DND-41 (cell line): ENCODE results near the gene KRTAP10-8.
"Not testable (repeated sequence)": the region's sequence is repeated elsewhere in the genome, so short reads cannot be mapped to it uniquely, and the experiment has no call there.

Experiments
- ATAC-seq: fragments of 200-7000 bp; cut with Tn5 transposase; 3 replicates; pipeline ENCODE4 v1.9.1; 2021; ENCODE audit warnings: low read depth; ENCODE audit not compliant: insufficient read depth
- DNase-seq: peaks from one replicate; pipeline ENCODE4 v3.0.0-alpha.2; 2020
- H2AFZ ChIP-seq: 2 replicates; pipeline ENCODE4 v1.6.0; 2012; ENCODE audit warnings: low read depth, low read length
- H3K27ac ChIP-seq: 2 replicates; pipeline ENCODE4 v1.5.1; 2012; ENCODE audit warnings: low read length, inconsistent platforms
- H3K27me3 ChIP-seq: fragments of 200-600 bp; sonication (generic); 2 replicates; pipeline ENCODE4 v1.6.0; 2012; ENCODE audit warnings: low read length, mild to moderate bottlenecking, inconsistent platforms; ENCODE audit not compliant: insufficient read depth, poor library complexity
- H3K36me3 ChIP-seq: 2 replicates; pipeline ENCODE4 v1.5.1; 2012; ENCODE audit warnings: low read length, inconsistent platforms; ENCODE audit not compliant: insufficient read depth
- H3K4me1 ChIP-seq: 2 replicates; pipeline ENCODE4 v1.5.1; 2012; ENCODE audit warnings: mild to moderate bottlenecking, low read length; ENCODE audit not compliant: insufficient read depth
- H3K4me2 ChIP-seq: 2 replicates; pipeline ENCODE4 v1.6.0; 2012; ENCODE audit warnings: mild to moderate bottlenecking, moderate library complexity, low read length, inconsistent platforms; ENCODE audit not compliant: insufficient read depth
- H3K4me3 ChIP-seq, 2 experiments: fragments of 200-600 bp in 1 of 2; shearing (Covaris generic) in 1 of 2; 2 replicates each; pipeline ENCODE4 v1.5.1; 2012 to 2016; ENCODE audit warnings: inconsistent platforms in 2 of 2, low read length in 2 of 2, mild to moderate bottlenecking in 2 of 2, low read depth in 1 of 2, moderate library complexity in 1 of 2
- H3K79me2 ChIP-seq: 2 replicates; pipeline ENCODE4 v1.6.0; 2012; ENCODE audit warnings: low read length, inconsistent platforms; ENCODE audit not compliant: insufficient read depth
- H3K9ac ChIP-seq: 2 replicates; pipeline ENCODE4 v1.6.0; 2012; ENCODE audit warnings: low read depth, mild to moderate bottlenecking, inconsistent platforms, low read length, moderate library complexity
- H3K9me3 ChIP-seq: 2 replicates; pipeline ENCODE4 v1.5.1; 2012; ENCODE audit warnings: low read length, moderate library complexity, mild to moderate bottlenecking, inconsistent platforms; ENCODE audit not compliant: insufficient read depth, severe bottlenecking
- H4K20me1 ChIP-seq: 2 replicates; pipeline ENCODE4 v1.6.0; 2012; ENCODE audit warnings: low read length; ENCODE audit not compliant: insufficient read depth
- CTCF ChIP-seq: IDR thresholded peaks from 2 replicates; pipeline ENCODE4 v1.5.1; 2012; ENCODE audit warnings: borderline replicate concordance, low read length, moderate library complexity, mild to moderate bottlenecking; ENCODE audit not compliant: poor library complexity, severe bottlenecking; ENCODE audit errors: extremely low read depth
- EZH2 ChIP-seq: IDR thresholded peaks from 3 replicates; pipeline ENCODE4 v1.6.1; 2012; ENCODE audit warnings: borderline replicate concordance, low read depth, mild to moderate bottlenecking, moderate library complexity, low read length, inconsistent platforms; ENCODE audit not compliant: severe bottlenecking

Gene KRTAP10-8

GRCh38 chr21:44571844-44572782 is 39.8 kb upstream of the KRTAP10-8 start:
- TF ChIP-seq EZH2 (no peak), CTCF (no peak)
- no peak for ATAC-seq
- no peak overlapping the region for H3K9ac ChIP-seq

DNA sequence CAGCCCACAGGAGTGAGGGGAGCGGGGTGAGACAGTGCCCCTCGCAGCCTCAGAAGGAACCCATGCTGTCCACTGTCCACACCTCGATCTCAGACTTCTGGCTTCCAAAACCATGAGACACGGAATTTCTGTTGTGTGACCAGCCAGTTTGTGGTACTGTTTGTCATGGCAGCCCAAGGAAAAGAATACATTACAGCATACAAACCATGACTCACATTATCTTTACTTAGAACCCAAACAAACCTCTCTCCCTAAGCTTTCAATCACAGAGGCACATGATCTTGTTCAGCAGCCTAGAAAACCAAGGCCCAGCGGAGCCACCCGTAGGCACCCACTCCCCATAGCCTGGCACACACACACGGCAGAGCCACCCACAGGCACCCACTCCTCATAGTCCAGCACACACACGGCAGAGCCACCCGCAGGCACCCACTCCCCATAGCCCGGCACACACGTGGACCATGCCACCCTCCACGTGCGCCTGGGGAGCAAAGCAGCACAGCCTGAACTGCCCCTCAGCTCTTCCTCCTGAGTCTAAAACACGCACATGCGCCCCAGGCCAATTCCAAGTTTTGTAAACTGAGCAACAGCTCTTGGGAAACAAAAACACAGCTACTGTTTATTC is 38.8 kb upstream of the KRTAP10-8 start:
- H3K4me2 ChIP-seq = no peak overlapping the region
- TF ChIP-seq CTCF (no peak), EZH2 (no peak)

More at GRCh38 chr21:44571844-44572782, 39.8 kb upstream of the KRTAP10-8 start:
- no peak overlapping the region for H3K27ac ChIP-seq
- no peak overlapping the region for H3K4me2 ChIP-seq
- H3K4me3 ChIP-seq = no peak overlapping the region
- no peaks in the 10 kb centered on the region for H3K4me1 ChIP-seq
- H3K27me3 ChIP-seq = no peaks in the 10 kb centered on the region
- no peak overlapping the region for H2AFZ ChIP-seq
- no peaks in the 10 kb centered on the region for H4K20me1 ChIP-seq
- H3K36me3 ChIP-seq = no peaks in the 10 kb centered on the region
- no peaks in the 10 kb centered on the region for H3K79me2 ChIP-seq
- DNase-seq = no peak
- no peaks in the 10 kb centered on the region for H3K9me3 ChIP-seq

GRCh38 chr21:44573630-44574456 is 38.0 kb upstream of the KRTAP10-8 start, which contains the start of gene KRTAP10-4:
Gene KRTAP10-4 (plus strand): TSS chr21:44573729. CDS start chr21:44573759, 30 bp downstream.
- H3K36me3 ChIP-seq, H3K4me1 ChIP-seq, H3K4me2 ChIP-seq, H3K9me3 ChIP-seq, H4K20me1 ChIP-seq, H3K27ac ChIP-seq, H3K4me3 ChIP-seq, H2AFZ ChIP-seq, ATAC-seq, H3K9ac ChIP-seq, H3K79me2 ChIP-seq, H3K27me3 ChIP-seq, DNase-seq: not testable (repeated sequence)

More for the DNA sequence above, 38.8 kb upstream of the KRTAP10-8 start:
- Histone ChIP-seq H3K4me3 (no peak overlapping the region), H3K79me2 (no peaks in the 10 kb centered on the region), H3K27me3 (no peaks in the 10 kb centered on the region), H3K9ac (no peak overlapping the region), H3K4me1 (no peaks in the 10 kb centered on the region), H2AFZ (no peak overlapping the region), H4K20me1 (no peaks in the 10 kb centered on the region), H3K36me3 (no peaks in the 10 kb centered on the region), H3K9me3 (no peaks in the 10 kb centered on the region), H3K27ac (no peak overlapping the region)
- DNase-seq (no peak), ATAC-seq (no peak)
